Right lung (tissue), 5 donors: ENCODE measurements around the gene ZDHHC1. TPM values are rescaled to one million over a fixed set of nuclear protein-coding genes. Genes with fewer than 3 reads are reported as not detected.

Source experiments
- DNase-seq, 2 donors: peaks; one replicate each; pipeline ENCODE4 v3.0.0-alpha.2; 2013
- polyA plus RNA-seq, 5 donors: library from polyadenylated mRNA; unstranded; fragments of 120-200 nt; gene quantifications; one replicate each; pipeline versions ENCODE4 v1.2.1 to v1.2.3, GENCODE V29; 2013; ENCODE audit warnings: inconsistent platforms in 1 of 5, low replicate concordance in 1 of 5; ENCODE audit not compliant: insufficient read length in 5 of 5, insufficient read depth in 1 of 5

The ZDHHC1 gene
- polyA plus RNA-seq, 5 donors: 14.7 to 28.3 (median 20.0) TPM

DNA sequence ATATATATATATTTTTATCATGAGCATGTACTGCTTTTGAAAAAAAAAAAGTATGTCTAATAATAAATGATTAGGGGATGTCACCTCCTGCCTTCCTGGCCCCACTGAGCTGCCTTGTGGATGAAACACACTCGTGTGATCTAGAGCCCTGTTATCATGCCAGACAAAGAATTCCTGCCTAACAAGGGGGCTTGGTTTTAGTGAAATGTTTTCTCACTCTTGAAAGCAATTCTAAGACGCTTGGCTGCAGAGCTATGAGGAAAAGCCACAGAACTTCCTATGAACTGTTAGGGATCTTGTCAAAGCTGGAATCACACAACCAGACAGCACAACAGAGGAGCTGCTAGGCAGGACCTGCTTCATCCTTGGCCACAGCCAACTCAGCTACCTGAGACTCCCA, 4.0 kb downstream of the ZDHHC1 start:
- no peak for DNase-seq

GRCh38 chr16:67411339-67411738, 4.9 kb downstream of the ZDHHC1 start:
- DNase-seq: no peak

DNA sequence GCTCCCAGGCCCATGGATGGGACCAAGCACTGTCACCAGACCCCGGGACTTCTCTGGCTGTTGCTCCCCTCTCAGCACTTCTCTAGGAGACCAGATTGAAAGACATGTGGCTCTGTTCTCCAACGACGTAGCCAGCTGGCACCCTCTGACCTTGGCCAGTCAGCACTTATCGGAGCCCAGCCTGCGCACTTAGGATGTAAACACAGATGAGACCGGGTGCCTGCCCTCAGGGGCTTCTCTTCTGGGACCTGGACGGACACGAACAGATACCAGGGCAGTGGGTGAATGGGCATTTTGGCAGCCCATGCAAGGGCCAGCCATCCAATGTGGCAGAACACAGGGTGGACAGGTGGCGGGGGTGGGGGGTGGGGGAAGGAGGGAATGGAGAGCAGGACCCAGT, 6.6 kb downstream of the ZDHHC1 start:
- DNase-seq: no peak

DNA sequence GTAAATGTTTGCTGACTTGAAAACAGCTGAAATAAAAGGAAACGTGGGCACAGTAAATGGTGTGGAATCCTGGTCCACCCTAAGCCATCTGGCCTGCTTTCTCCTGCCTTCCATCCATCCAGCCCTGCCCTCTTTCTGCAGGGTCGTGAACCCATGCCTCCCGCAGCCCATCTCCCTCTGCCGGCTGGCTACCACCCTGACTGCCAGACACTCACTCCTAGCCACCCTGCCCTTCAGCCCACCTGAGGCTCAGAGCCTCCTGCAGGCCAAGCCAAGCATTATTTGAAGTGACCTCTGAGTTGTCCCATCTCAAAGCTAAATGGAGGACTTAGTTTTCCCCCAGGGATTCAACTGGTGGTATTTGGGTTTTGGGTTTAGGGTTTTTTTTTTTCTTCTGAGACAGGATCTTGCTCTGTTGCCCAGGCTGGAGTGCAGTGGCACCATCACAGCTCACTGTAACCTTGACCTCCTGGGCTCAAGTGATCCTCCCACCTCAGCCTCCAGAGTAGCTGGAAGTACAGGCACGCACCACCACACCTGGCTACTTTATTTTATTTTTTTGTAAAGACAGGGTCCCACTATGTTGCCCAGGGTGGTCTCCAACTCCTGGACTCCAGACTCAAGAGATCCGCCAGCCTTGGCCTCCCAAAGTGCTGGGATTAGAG, 8.4 kb downstream of the ZDHHC1 start:
- DNase-seq: no peak

GRCh38 chr16:67407176-67407787, 9.0 kb downstream of the ZDHHC1 start:
- no peak for DNase-seq

GRCh38 chr16:67406111-67406971, 9.9 kb downstream of the ZDHHC1 start:
- no peak for DNase-seq

DNA sequence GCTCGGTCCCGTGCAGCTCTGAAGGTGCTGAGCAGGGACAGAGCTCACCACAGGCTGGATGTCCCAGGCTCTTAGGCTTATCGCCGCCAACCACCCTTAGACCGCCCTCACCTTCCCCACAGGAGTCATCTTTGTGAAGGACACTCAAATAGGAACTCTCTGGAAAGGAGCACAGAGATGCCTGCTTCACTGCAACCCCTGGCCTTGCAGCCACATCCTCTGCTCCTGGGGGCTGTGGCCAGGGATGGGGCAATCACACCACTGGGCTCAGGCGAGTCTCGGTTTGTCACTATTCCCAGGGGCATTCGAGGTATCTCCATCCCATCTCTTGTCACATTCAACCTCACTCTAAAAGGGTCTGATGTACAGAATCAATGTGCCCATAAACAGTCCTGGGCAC, 10.9 kb downstream of the ZDHHC1 start:
- no peak for DNase-seq

GRCh38 chr16:67404740-67405226, 11.5 kb downstream of the ZDHHC1 start:
- DNase-seq: peak in 1 of 2 donors; percentile 67

- DNase-seq: no peak
These were observed 12.2 kb downstream of the ZDHHC1 start for GRCh38 chr16:67403976-67404555.

- DNase-seq: no peak
These were observed 15.4 kb downstream of the ZDHHC1 start for GRCh38 chr16:67400901-67401300.

GRCh38 chr16:67399749-67400704, 16.2 kb downstream of the ZDHHC1 start:
- no peak for DNase-seq

DNA sequence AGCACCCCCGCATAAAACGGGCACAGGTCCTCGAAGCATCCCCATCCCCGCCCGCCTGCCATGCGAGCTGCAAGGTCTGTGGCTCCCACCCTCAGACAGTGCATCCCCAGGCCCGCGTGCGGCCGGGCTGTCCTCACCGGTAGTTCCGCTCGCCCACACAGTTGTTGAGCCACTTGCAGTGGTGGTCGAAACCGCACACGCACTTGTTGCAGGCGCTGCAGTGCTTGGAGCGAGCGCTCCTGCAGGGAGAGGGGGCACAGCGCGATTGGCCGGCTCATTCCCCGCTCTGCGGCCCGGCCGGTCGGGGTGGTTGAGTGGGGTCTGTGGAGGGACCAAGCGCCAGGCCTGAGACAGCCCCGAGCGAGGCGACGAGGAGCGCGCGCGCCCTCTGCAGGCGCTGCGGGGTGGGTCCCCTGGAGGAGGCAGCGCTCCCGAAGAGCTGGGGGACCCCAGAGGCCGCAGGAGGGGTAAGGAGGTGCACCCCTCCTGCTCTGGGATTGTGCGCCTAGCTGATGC, 17.0 kb downstream of the ZDHHC1 start:
- DNase-seq: no peak

DNA sequence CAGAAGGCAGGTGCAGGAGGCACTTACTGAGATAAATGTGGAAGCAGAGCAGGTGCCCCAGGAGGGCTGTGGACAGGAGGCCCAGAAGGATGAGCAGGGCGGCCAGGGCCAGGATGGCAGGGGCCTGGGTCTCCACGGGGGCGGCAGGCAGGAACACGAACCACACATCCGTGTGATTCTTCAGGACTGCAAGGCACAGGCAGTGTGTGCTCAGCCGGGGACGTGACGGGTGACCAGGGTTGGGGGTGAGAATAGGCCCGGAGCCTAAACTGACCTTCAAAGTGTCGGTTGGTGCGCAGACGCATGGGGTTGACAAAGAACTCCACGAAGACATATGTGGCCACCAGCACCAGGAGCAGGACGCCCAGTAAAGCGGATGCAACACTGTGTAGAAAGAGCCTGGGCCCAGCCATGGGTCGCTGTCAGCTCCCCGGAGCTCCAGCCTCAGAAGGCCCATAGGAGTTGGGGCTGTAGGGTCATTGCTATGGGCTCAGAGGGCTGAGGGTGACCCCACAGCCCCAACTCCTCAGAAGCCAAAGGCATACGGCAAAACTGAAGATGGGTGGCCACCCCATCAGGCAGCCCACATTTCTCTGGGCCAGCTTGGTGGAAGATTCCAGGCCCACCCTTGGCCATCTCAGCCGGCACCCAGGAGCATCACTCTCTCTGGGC, 17.6 kb downstream of the ZDHHC1 start:
- no peak for DNase-seq

DNA sequence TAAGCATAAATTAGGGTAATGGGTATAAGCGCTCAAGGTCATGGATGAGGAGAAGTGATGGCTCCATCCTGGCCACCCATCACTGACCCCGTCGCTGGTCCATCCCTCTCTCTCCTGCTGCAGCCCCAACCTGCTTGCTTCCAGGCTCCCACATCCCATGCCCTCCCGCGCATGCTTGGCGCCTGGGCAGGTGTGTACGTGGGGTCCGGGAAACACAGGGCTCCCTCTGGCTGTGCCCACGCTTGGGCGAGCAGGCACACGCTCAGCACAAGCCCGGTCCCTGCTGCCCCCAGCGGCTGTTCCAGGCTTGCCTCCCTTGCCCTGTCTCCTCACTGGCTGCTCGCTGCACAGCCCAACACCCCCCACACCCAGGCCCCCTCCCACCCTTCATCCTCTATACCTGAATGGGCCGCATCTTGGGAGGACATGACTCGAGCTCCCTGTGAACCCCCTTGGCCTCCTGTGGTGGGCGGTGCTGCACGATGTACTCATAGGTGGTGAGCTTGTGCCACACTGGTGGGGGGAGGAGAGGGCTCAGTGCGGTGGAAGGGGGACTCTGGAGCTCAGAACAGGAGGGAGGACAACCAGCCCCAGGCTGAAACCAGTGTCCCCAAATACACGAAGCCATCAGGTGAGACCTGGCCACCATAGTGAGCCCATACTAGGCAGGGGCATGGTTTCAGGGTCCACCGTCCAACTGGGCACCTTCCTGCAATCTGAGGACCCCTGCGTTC, 18.3 kb downstream of the ZDHHC1 start:
- no peak for DNase-seq

- DNase-seq: no peak
These were observed 19.1 kb downstream of the ZDHHC1 start for GRCh38 chr16:67397036-67397801.

GRCh38 chr16:67396159-67397035, 19.9 kb downstream of the ZDHHC1 start:
- DNase-seq: peak; percentile 84 to 86

DNA sequence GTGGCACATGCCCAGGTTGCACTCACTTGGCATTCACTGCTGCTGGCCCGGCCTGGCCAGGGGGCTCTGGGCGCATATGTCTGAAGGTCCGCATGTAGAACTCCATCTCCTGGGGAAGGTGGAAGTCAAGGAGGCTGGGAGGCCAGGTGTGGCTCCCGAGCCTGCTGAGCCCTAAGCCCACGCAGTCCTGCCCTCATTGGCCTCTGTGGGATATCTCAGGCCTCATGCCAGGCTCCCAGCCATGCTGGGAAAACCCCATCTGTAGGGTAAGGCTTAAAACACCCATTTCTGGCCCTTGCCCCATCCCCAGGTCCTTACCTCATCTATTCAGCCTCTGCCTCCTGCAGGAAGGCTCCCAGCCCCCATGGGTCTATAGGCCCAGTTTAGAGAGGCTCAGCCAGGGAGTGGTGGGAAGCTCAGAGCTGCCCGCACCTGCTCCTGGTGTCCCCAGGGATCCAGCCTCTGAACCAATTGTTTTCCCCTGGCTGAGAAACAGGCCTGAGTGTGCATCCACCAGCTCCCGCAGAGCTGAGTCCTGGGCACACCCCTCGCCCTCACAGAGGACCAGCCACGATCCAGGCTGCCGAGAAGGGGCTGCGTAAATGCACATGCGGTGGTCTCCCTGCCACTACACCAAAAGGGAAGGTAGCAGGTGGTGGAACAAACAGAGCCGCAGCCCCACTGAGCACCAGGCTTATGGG, 20.7 kb downstream of the ZDHHC1 start:
- DNase-seq: no peak
